Measurements from ENCODE around the gene PRRG3.
"Not testable (repeated sequence)": the region's sequence is repeated elsewhere in the genome, so short reads cannot be mapped to it uniquely, and the experiment has no call there.

PRRG3 gene

GRCh38 chrX:151694661-151695582 is at the start of gene PRRG3:
TSS of gene PRRG3 (plus strand) at chrX:151695458. CDS start at chrX:151698815, 3,357 bp downstream.
- no peak for DNase-seq (ENCODE audit: low read depth in 2 of 3, low spot score in 2 of 3)

- DNase-seq (ENCODE audit: low read depth in 2 of 3, low spot score in 2 of 3), result no peak
Measured at GRCh38 chrX:151675121-151675746, 20.0 kb upstream of the PRRG3 start.

GRCh38 chrX:151676196-151676595 is 19.1 kb upstream of the PRRG3 start:
- DNase-seq (ENCODE audit: low read depth in 2 of 3, low spot score in 2 of 3), result no peak

- DNase-seq (ENCODE audit: low read depth in 2 of 3, low spot score in 2 of 3), result no peak
Measured at GRCh38 chrX:151679798-151680402, 15.4 kb upstream of the PRRG3 start.

DNA sequence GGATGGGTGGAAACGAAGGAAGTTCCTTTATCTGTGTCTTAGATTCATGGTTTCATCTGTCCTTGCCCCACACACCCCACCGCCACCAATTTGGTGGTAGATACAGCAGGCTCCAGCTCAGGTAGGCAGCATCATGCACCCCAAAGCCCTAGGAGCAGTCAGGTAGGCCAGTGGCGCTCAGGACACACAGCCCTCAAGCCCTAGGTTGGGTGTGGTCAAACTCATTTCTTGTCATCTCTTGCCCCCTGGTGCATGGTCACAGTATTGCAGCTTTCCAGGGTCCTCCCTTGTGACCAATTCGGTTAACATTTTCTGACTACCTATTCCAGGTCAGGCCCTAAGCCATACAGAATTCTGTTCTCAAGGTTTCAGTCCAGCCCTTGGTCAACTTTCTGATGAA is 14.5 kb upstream of the PRRG3 start:
- DNase-seq (ENCODE audit: low read depth in 2 of 3, low spot score in 2 of 3), result peak; percentile 15 to 52 (median 22)

GRCh38 chrX:151687635-151688034 is 7.6 kb upstream of the PRRG3 start:
- DNase-seq (ENCODE audit: low read depth in 2 of 3, low spot score in 2 of 3), result no peak

DNA sequence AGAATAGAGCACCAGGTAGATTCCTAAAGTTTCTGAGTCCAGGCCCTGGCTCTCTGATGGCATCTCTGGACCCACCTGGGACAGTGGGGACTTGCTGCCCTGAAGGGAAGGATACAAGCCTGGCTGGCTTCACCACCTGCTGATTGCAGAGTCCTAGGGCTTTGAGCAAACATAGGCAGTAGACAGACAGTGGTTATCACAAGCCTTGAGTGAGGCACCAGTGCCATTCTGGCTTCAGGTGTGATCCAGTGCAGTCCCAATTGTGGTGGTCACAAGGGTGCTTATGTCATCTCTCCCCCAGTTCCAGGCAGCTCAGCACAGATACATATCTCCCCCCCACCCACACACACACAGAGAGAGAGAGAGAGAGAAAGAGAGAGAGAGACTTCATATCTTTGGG is 6.6 kb upstream of the PRRG3 start:
- no peak for DNase-seq (ENCODE audit: low read depth in 2 of 3, low spot score in 2 of 3)

DNA sequence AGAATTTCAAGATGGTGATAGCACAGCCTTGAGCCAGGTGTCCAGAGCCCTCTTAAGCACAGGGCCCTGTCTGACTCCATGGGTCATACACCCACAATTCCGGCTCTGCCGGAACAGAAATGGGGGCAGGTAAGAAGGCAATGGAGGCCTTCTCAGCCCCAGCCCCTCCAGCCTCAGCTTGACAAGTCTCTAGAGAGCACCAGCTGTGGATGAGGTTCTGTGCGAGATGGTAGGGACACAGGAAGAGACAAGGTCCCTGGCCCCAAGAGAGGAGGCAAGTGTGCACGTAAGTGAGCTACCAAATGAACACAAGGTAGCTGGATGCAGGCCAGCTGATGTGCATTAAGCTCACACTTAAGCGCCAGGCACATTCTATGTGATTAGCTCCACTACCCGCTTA is 2.4 kb upstream of the PRRG3 start:
- DNase-seq (ENCODE audit: low read depth in 2 of 3, low spot score in 2 of 3), result no peak

DNA sequence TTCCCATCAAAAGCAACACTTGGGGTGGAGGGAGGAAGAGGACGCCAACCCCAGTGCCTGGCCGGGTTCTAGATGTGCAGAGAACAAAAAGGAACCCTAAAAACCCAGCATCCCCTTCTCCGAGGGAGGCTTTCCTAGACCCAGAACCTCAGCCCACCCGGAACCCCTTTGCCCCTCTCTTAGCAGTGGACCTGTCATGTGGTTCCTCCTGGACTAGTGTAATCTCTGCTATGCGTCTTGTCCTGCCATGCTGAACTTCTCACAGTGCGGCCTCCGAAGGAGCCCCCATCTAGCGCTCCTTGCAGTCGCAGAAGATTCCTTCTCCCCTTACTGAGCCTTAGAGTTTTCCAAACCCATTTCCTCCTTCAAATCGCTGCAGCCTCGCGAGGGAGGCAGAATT is 1.1 kb upstream of the PRRG3 start:
- no peak for DNase-seq (ENCODE audit: low read depth in 2 of 3, low spot score in 2 of 3)

- no peak for DNase-seq (ENCODE audit: low read depth in 2 of 3, low spot score in 2 of 3)
Measured at GRCh38 chrX:151695583-151696340, 504 bp downstream of the PRRG3 start.

GRCh38 chrX:151697082-151697481 is 1.8 kb downstream of the PRRG3 start:
- not testable (repeated sequence) for DNase-seq (ENCODE audit: low read depth in 2 of 3, low spot score in 2 of 3)

DNA sequence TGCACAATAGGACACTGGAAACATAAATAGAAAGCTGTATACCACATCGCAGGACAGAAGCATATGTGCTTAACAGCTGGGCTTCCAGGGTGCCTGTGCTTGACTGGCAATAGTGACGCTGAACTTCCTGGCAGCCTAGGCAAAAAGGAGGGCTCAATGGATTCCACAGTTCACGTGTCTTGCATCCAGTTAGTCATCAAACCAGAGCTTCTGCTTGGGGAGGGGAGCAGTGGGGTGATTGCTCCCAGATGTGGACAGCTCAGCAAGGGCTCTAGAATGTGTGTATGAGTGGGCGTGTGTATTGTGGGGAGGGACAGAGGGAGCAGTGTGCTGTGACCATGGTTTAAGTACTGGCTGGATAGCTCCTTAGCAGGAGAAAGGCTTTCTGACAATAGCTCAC is 2.3 kb downstream of the PRRG3 start:
- no peak for DNase-seq (ENCODE audit: low read depth in 2 of 3, low spot score in 2 of 3)

DNA sequence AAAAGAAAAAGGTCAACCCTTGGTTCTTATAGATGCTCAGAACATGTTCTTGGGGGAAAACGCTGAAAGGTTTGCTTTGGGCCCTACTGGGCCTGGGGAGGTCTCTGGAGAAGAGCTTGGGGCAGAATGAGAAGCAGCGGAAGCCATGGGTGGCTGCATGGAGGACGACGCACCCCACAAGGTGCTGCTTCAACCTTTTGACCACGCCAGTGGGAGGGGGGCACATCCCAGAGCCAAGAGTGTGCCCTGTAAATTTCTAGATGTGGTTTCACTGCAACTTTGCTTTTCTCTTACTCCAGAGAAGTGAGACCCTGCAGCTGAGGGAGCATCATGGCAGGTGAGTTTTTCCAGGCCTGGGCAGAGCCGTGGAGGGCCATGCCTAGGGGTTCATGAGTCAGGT is 3.2 kb downstream of the PRRG3 start:
- DNase-seq (ENCODE audit: low read depth in 2 of 3, low spot score in 2 of 3), result no peak

GRCh38 chrX:151699746-151700145 is 4.5 kb downstream of the PRRG3 start:
- no peak for DNase-seq (ENCODE audit: low read depth in 2 of 3, low spot score in 2 of 3)

GRCh38 chrX:151700581-151700980 is 5.3 kb downstream of the PRRG3 start:
- no peak for DNase-seq (ENCODE audit: low read depth in 2 of 3, low spot score in 2 of 3)

DNA sequence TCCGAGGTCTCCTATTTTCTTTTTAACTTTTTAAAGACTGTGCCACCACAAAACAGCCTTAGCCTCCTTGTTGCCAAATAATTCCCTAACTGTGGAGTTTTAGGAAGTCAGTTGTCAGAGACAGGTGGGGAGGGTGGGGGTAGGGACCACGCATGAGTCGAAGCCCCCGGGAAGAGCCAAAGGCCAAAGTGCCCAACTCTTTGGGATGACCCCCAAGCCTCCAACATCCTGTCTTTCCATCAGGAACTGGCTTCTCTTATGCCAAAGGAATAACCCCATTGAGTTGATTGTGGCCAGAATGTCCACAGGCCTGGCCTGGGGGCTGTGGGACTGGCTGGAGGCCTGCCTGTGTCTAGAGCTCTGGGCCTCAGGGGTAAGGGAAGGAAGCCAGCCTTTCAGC is 5.8 kb downstream of the PRRG3 start:
- DNase-seq (ENCODE audit: low read depth in 2 of 3, low spot score in 2 of 3), result no peak

- DNase-seq (ENCODE audit: low read depth in 2 of 3, low spot score in 2 of 3), result no peak
Measured at GRCh38 chrX:151701531-151701930, 6.3 kb downstream of the PRRG3 start.

GRCh38 chrX:151702026-151702714 is 6.9 kb downstream of the PRRG3 start:
- no peak for DNase-seq (ENCODE audit: low read depth in 2 of 3, low spot score in 2 of 3)

DNA sequence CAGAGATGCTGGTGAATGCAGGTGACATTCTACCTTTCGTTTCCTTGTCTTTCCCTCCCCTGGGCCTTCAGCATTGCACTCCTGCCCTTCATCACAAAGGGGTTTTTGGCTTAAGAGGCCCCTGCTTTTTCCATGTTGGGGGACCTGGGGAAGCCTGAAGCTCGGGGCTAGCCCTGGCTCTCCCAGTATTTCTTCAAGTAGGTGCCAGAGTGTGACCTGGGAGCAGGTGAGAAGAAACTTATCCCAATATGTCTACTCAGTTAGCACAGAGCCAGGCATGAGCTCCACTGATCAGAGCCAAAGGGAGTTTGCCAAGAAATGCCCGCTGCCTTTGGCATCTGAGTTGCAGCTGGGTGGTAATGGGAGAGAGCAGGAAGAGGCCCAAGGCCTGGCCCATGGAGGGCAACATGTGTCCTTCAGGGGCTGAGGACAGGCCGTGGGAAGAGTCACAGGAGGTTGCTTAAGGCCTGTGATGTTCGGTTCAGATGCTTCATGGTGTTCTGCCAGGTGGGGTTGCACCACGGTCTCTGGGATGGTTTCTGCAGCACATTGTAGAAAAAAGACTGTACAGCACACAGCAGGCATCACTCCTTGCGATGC is 7.6 kb downstream of the PRRG3 start:
- no peak for DNase-seq (ENCODE audit: low read depth in 2 of 3, low spot score in 2 of 3)

DNA sequence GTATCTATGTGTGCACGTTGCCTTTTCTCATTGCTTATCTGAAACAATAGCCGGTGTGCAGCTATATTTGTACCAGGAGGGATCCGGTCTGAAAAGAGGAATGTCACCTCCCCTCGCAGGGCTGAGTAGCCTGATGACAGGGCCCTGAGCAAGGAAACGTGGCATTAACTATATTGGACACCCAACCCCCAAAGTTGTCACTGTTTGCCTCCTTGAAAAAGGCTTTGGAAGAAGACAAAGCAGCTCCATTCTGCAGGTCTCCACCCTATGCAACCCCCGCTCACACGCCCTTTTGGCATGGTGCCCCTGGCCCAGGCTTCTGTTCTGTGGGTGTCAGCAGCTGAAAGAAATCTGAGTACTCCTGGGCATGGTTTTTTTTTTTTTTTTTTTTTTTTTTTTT is 8.2 kb downstream of the PRRG3 start:
- DNase-seq (ENCODE audit: low read depth in 2 of 3, low spot score in 2 of 3), result no peak

All from activated CD8-positive, alpha-beta memory T cell treated with anti-CD3 and anti-CD28 coated beads for 48 hours (primary cell).